Spleen (tissue), 7 donors: ENCODE results near the gene MAGI2.
"Not testable (repeated sequence)": the region's sequence is repeated elsewhere in the genome, so short reads cannot be mapped to it uniquely, and the experiment has no call there.

Experiments used
- POLR2A ChIP-seq, 3 donors: fragments of 450-650 bp; IDR thresholded peaks; one replicate each; pipeline ENCODE4 v1.5.1; 2017; ENCODE audit warnings: antibody characterized with exemption in 3 of 3, mild to moderate bottlenecking in 1 of 3
- TF ChIP-seq, protein P1 (sequence below), 11 experiments: fragments of 200-600 bp in 7 of 11; fragments of 450-650 bp in 4 of 11; sonication (generic) in 4 of 11; IDR thresholded peaks in 8 of 11; conservative IDR thresholded peaks in 3 of 11; 1 replicate in 7 of 11; 2 replicates in 4 of 11; pipeline versions ENCODE4 v1.4.0 to v1.8.0; 2016 to 2021; ENCODE audit warnings: antibody characterized with exemption in 11 of 11, inconsistent platforms in 4 of 11, mild to moderate bottlenecking in 1 of 11
- donor health status: DM: no; HTN: no; CAD: no; lungs with moderate emphysema.
- donor health status: DM: no; HTN: no; CAD: no.
- donor health status: DM: no; HTN: no; CAD: no.

DNA sequence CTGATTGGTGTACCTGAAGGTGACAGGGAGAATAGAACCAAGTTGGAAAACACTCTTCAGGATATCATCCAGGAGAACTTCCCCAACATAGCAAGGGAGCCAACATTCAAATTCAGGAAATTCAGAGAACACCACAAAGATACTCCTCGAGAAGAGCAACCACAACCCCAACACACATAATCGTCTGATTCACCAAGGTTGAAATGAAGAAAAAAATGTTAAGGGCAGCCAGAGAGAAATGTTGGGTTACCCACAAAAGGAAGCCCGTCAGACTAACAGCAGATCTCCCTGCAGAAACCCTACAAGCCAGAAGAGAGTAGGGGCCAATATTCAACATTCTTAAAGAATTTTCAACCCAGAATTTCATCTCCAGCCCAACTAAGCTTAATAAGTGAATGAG is 1164.0 kb downstream of the MAGI2 start:
- TF ChIP-seq, protein P1, sequence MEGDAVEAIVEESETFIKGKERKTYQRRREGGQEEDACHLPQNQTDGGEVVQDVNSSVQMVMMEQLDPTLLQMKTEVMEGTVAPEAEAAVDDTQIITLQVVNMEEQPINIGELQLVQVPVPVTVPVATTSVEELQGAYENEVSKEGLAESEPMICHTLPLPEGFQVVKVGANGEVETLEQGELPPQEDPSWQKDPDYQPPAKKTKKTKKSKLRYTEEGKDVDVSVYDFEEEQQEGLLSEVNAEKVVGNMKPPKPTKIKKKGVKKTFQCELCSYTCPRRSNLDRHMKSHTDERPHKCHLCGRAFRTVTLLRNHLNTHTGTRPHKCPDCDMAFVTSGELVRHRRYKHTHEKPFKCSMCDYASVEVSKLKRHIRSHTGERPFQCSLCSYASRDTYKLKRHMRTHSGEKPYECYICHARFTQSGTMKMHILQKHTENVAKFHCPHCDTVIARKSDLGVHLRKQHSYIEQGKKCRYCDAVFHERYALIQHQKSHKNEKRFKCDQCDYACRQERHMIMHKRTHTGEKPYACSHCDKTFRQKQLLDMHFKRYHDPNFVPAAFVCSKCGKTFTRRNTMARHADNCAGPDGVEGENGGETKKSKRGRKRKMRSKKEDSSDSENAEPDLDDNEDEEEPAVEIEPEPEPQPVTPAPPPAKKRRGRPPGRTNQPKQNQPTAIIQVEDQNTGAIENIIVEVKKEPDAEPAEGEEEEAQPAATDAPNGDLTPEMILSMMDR (IDR thresholded peaks at IDR 0.05 in 8 of 11, conservative IDR thresholded peaks at IDR 0.05 in 3 of 11) = not testable (repeated sequence)
- TF ChIP-seq POLR2A (IDR thresholded peaks at IDR 0.05) = not testable (repeated sequence)
